A549 (cell line): ENCODE results near the gene EXOC5. TPM values are rescaled to one million over a fixed set of nuclear protein-coding genes. Genes with fewer than 3 reads are reported as not detected.

Source experiments
- ATAC-seq, 2 experiments: fragments of 200-7000 bp in 1 of 2; fragments of >200 bp in 1 of 2; cut with Nextera tagmentation in 1 of 2; cut with Tn5 transposase in 1 of 2; 3 replicates each; pipeline versions ENCODE4 v1.8.0 to v1.9.1; 2018 to 2020; ENCODE audit warnings: mild to moderate bottlenecking in 1 of 2, moderate library complexity in 1 of 2
- CTCF ChIA-PET: fragments of 300-600 bp; sonication (Branson Sonifier 250); formaldehyde crosslinking; extraction: SDS; loops from one replicate; lab custom pipeline; 2021; ENCODE audit warnings: antibody characterized with exemption, inconsistent platforms; lab: Yijun Ruan, JAX
- POLR2A ChIA-PET: fragments of 350-600 bp; formaldehyde crosslinking; extraction: SDS; loops from one replicate; lab custom pipeline; 2021; ENCODE audit warnings: antibody characterized with exemption, inconsistent platforms; lab: Yijun Ruan, JAX
- DNase-seq, 2 experiments: peaks; one replicate each; pipeline versions ENCODE4 v3.0.0 to v3.0.0-alpha.2; 2011 to 2016; ENCODE audit warnings: low read depth in 1 of 2, low spot score in 1 of 2
- FAIRE-seq: peaks from 2 replicates; lab custom pipeline; 2011; peaks lifted over from hg19 to GRCh38; lab: Jason Lieb, UNC
- H3K27ac ChIP-seq, 2 experiments: fragments of >200 bp; sonication (Bioruptor Twin); formaldehyde crosslinking; 3 replicates each; pipeline ENCODE4 v1.5.1; 2016 to 2017
- H3K4me1 ChIP-seq: fragments of >200 bp; sonication (Bioruptor Twin); formaldehyde crosslinking; 3 replicates; pipeline ENCODE4 v1.6.1; 2016
- H3K4me2 ChIP-seq: fragments of >200 bp; sonication (Bioruptor Twin); formaldehyde crosslinking; 3 replicates; pipeline ENCODE4 v1.6.1; 2016
- H3K4me3 ChIP-seq: fragments of >200 bp; sonication (Bioruptor Twin); formaldehyde crosslinking; 3 replicates; pipeline ENCODE4 v1.5.1; 2016
- H3K9me3 ChIP-seq: fragments of >200 bp; sonication (Bioruptor Twin); formaldehyde crosslinking; 3 replicates; pipeline ENCODE4 v1.6.1; 2016
- CBX2 ChIP-seq: fragments of 200-600 bp; sonication (generic); IDR thresholded peaks from 2 replicates; pipeline ENCODE4 v1.6.1; 2016; ENCODE audit warnings: low read depth, mild to moderate bottlenecking, borderline replicate concordance
- CBX8 ChIP-seq: fragments of 200-600 bp; sonication (generic); IDR thresholded peaks from 2 replicates; pipeline ENCODE4 v1.6.1; 2016
- EHMT2 ChIP-seq: fragments of 200-600 bp; sonication (generic); IDR thresholded peaks from 2 replicates; pipeline ENCODE4 v1.6.1; 2016; ENCODE audit warnings: antibody characterized with exemption, low read depth, mild to moderate bottlenecking, moderate library complexity
- EP300 ChIP-seq, 2 experiments: fragments of >200 bp; sonication (Bioruptor Twin); formaldehyde crosslinking; IDR thresholded peaks; 2 replicates in 1 of 2; 3 replicates in 1 of 2; pipeline ENCODE4 v1.6.1; 2016 to 2017
- ESRRA ChIP-seq: fragments of 150-350 bp; IDR thresholded peaks from 2 replicates; pipeline ENCODE4 v1.6.1; 2014; ENCODE audit warnings: mild to moderate bottlenecking, low read length, borderline replicate concordance
- FOSL2 ChIP-seq, 2 experiments: fragments of 450-650 bp in 1 of 2; fragments of >200 bp in 1 of 2; sonication (Bioruptor Twin) in 1 of 2; formaldehyde crosslinking; IDR thresholded peaks; 2 replicates each; pipeline versions ENCODE4 v1.5.0 to v1.6.1; 2016 to 2020; ENCODE audit warnings: mild to moderate bottlenecking in 1 of 2, moderate library complexity in 1 of 2
- GATA3 ChIP-seq: IDR thresholded peaks from 2 replicates; pipeline ENCODE4 v1.6.1; 2012; ENCODE audit warnings: borderline replicate concordance
- HDAC2 ChIP-seq: fragments of 200-600 bp; sonication (generic); IDR thresholded peaks from 2 replicates; pipeline ENCODE4 v1.6.1; 2016
- HEYL ChIP-seq: fragments of 250-450 bp; sonication (Bioruptor Pico); IDR thresholded peaks from 2 replicates; pipeline ENCODE4 v1.8.0; 2021; ENCODE audit warnings: mild to moderate bottlenecking, moderate library complexity
- JUN ChIP-seq, 2 experiments: fragments of >200 bp; sonication (Bioruptor Twin); formaldehyde crosslinking; IDR thresholded peaks; 2 replicates in 1 of 2; 3 replicates in 1 of 2; pipeline ENCODE4 v1.6.1; 2016 to 2017
- KDM1A ChIP-seq: fragments of 200-600 bp; sonication (generic); IDR thresholded peaks from 2 replicates; pipeline ENCODE4 v1.6.1; 2016; ENCODE audit warnings: low read depth, mild to moderate bottlenecking
- KDM5A ChIP-seq: fragments of 200-600 bp; sonication (generic); IDR thresholded peaks from 2 replicates; pipeline ENCODE4 v1.6.1; 2016; ENCODE audit warnings: antibody characterized with exemption, mild to moderate bottlenecking
- MAFK ChIP-seq: fragments of 450-650 bp; IDR thresholded peaks from 2 replicates; pipeline ENCODE4 v1.6.1; 2014; ENCODE audit not compliant: partially characterized antibody
- NFE2L2 ChIP-seq: fragments of 150-350 bp; conservative IDR thresholded peaks from 2 replicates; pipeline ENCODE4 v1.6.1; 2014; ENCODE audit warnings: low read length
- NPAS2 ChIP-seq: fragments of 250-450 bp; sonication (Bioruptor Pico); IDR thresholded peaks from 2 replicates; pipeline ENCODE4 v1.8.0; 2022; ENCODE audit warnings: mild to moderate bottlenecking, moderate library complexity, borderline replicate concordance
- PHF8 ChIP-seq: fragments of 200-600 bp; sonication (generic); IDR thresholded peaks from 2 replicates; pipeline ENCODE4 v1.6.1; 2016; ENCODE audit warnings: low read depth, mild to moderate bottlenecking, antibody characterized with exemption, moderate library complexity, borderline replicate concordance
- POLR2A ChIP-seq: IDR thresholded peaks from 2 replicates; pipeline ENCODE4 v1.6.1; 2012; ENCODE audit warnings: mild to moderate bottlenecking, low read length
- RARB ChIP-seq: fragments of 250-450 bp; sonication (Bioruptor Pico); IDR thresholded peaks from 2 replicates; pipeline ENCODE4 v1.8.0; 2021; ENCODE audit warnings: mild to moderate bottlenecking, moderate library complexity
- SREBF2 ChIP-seq: fragments of 450-650 bp; IDR thresholded peaks from 2 replicates; pipeline ENCODE4 v1.6.1; 2014; ENCODE audit warnings: mild to moderate bottlenecking, moderate library complexity
- TFCP2L1 ChIP-seq: fragments of 250-450 bp; sonication (Bioruptor Pico); IDR thresholded peaks from 2 replicates; pipeline ENCODE4 v1.5.0; 2021; ENCODE audit warnings: mild to moderate bottlenecking
- TP53 ChIP-seq: fragments of 250-450 bp; sonication (Bioruptor Pico); IDR thresholded peaks from 2 replicates; pipeline ENCODE4 v1.5.0; 2021; ENCODE audit warnings: mild to moderate bottlenecking, moderate library complexity
- ZSCAN20 ChIP-seq: fragments of 250-450 bp; sonication (Bioruptor Pico); IDR thresholded peaks from 2 replicates; pipeline ENCODE4 v1.8.0; 2022; ENCODE audit warnings: mild to moderate bottlenecking, moderate library complexity
- WGBS: methylation state at CpG from one replicate; pipeline ENCODE4 v1.1.6; 2017; ENCODE audit errors: missing lambda C conversion rate; 5-methylcytosine and 5-hydroxymethylcytosine counted together
- polyA plus RNA-seq, 4 experiments: library from polyadenylated mRNA; depleted of rRNA in 3 of 4; stranded (reverse); fragments of >200 nt; fragmentation: RNase III in 1 of 4; extraction: RNeasy Plus Mini Kit Qiagen cat#74134 plus additional on column Dnase treatment in 1 of 4; gene quantifications; 2 replicates in 3 of 4; 3 replicates in 1 of 4; pipeline ENCODE4 v1.2.3, GENCODE V29; 2011 to 2017
- TF ChIP-seq, protein P1 (sequence below): IDR thresholded peaks from 2 replicates; pipeline ENCODE4 v1.6.1; 2012; ENCODE audit warnings: low read depth, borderline replicate concordance
- TF ChIP-seq, protein P2 (sequence below): IDR thresholded peaks from 2 replicates; pipeline ENCODE4 v1.6.1; 2012
- TF ChIP-seq, protein P3 (sequence below): fragments of >200 bp; sonication (Bioruptor Twin); formaldehyde crosslinking; IDR thresholded peaks from 2 replicates; pipeline ENCODE4 v1.6.1; 2016
- TF ChIP-seq, protein P4 (sequence below): fragments of >200 bp; sonication (Bioruptor Twin); formaldehyde crosslinking; IDR thresholded peaks from 3 replicates; pipeline ENCODE4 v1.6.1; 2016

EXOC5 gene
- polyA plus RNA-seq, 2 of the 4 experiments (the other 2 are of a cell fraction), result 30.4 to 64.6 TPM

DNA sequence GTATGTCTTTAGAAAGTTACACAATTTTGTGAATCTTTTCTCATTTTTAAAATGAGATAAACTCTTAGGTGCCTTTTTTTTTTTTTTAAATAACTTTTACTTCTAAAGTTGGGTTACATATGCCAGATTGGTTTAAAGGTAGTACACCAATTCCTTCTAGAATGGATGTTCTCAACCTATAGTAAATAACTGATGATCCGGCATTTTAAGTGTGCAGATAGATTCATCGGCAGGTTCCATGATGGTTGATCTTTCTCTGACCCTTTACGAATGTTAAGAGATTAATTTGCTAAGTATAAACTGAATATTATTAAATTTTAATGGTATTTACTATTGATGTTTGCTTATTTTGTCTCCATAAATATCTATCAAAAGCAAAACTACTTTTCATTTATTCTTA lies 8.4 kb upstream of the EXOC5 start:
- WGBS, result 96% methylated on average over 3 of the region's 3 CpGs

DNA sequence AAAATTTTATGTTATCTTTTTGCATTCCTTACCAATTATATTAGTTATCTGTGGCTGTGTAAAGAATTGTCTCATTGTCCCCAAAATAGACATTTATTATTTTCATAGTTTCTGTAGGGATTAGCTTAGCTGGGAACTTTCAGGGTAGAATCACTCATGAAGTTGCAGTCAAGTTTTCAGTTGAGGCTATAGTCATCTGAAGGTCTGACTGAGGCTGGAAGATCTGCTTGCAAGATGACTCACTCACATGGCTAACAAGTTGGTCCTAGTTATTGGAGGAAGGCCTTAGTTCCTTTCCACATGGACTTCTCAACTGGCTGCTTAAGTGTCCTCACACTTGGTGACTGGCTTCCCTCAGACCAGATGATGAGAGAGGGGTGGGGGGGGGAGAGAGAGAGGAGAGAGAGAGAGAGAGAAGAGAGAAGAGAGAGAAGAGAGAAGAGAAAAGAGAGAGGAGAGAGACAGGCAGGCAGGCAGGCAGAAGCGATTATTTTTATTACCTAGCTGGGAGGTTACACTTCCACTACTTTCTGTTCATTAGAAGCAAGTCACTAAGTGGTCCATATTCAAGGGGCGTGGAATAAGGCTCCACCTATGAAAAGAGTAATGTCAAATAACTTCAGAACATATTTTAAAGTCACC lies 6.4 kb upstream of the EXOC5 start:
- CTCF ChIA-PET, result no interaction called here

More for the DNA sequence above, 8.4 kb upstream of the EXOC5 start:
- CTCF ChIA-PET, result interaction anchor here (0.6 kb wide), 1 partner anchor 10 kb away, joined by 3 read pairs; no protein-coding TSS in a partner anchor
- DNase-seq (no peak), ATAC-seq (no peak), FAIRE-seq (no peak)
- no peak for TF ChIP-seq NFE2L2
- no peak for TF ChIP-seq KDM5A
- TF ChIP-seq SREBF2, result no peak
- TF ChIP-seq, protein P1, sequence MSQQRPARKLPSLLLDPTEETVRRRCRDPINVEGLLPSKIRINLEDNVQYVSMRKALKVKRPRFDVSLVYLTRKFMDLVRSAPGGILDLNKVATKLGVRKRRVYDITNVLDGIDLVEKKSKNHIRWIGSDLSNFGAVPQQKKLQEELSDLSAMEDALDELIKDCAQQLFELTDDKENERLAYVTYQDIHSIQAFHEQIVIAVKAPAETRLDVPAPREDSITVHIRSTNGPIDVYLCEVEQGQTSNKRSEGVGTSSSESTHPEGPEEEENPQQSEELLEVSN, result no peak
- TF ChIP-seq, protein P2, sequence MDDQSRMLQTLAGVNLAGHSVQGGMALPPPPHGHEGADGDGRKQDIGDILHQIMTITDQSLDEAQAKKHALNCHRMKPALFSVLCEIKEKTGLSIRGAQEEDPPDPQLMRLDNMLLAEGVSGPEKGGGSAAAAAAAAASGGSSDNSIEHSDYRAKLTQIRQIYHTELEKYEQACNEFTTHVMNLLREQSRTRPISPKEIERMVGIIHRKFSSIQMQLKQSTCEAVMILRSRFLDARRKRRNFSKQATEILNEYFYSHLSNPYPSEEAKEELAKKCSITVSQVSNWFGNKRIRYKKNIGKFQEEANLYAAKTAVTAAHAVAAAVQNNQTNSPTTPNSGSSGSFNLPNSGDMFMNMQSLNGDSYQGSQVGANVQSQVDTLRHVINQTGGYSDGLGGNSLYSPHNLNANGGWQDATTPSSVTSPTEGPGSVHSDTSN, result no peak
- no peak for TF ChIP-seq GATA3
- TF ChIP-seq ESRRA, result no peak
- no peak for TF ChIP-seq POLR2A
- TF ChIP-seq PHF8, result no peak
- TF ChIP-seq FOSL2 (IDR thresholded peaks at IDR 0.05), result no peak
- TF ChIP-seq FOSL2 (CRISPR knock-in tag; IDR thresholded peaks at IDR 0.05), result no peak
- TF ChIP-seq CBX2, result no peak
- no peak for TF ChIP-seq EP300 (IDR thresholded peaks at IDR 0.05)
- no peak for TF ChIP-seq NPAS2 (CRISPR knock-in tag)
- TF ChIP-seq HDAC2, result no peak
- TF ChIP-seq, protein P3, sequence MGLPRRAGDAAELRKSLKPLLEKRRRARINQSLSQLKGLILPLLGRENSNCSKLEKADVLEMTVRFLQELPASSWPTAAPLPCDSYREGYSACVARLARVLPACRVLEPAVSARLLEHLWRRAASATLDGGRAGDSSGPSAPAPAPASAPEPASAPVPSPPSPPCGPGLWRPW, result no peak
- no peak for TF ChIP-seq RARB (CRISPR knock-in tag)
- no peak for TF ChIP-seq CBX8
- no peak overlapping the region for H3K4me3 ChIP-seq
- H3K9me3 ChIP-seq, result no peaks in the 10 kb centered on the region
- H3K4me1 ChIP-seq, result no peaks in the 10 kb centered on the region
- no peak overlapping the region for H3K4me2 ChIP-seq
- H3K27ac ChIP-seq, result no peak overlapping the region
- POLR2A ChIA-PET, result no interaction called here

DNA sequence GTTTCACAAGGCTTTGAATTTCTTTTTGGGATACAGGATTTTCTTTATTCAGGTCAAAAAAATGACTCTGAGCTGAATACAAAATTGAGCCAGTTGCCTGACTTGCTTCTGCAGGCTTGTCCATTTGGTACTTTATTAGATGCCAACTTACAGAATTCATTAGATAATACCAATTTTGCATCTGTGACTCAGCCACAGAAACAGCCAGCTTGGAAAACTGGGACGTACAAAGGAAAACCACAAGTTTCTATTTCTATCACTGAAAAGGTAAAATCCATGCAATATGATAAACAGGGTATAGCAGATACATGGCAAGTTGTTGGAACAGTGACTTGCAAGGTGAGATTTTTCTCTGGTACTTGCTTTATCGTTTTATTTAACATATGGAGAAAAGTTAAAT lies 5.8 kb upstream of the EXOC5 start:
- ChIA-PET CTCF (no interaction called here), POLR2A (no interaction called here)
- H3K4me1 ChIP-seq, result peaks cover 16% of the 10 kb centered on the region; the same call in 1 of the 3 replicates

More for the DNA sequence above, 6.4 kb upstream of the EXOC5 start:
- 84% methylated on average over 2 of the region's 2 CpGs for WGBS
- no peak for FAIRE-seq
- H3K27ac ChIP-seq, result no peak overlapping the region
- H3K4me1 ChIP-seq, result peaks cover 14% of the 10 kb centered on the region; the same call in 1 of the 3 replicates
- TF ChIP-seq TP53 (CRISPR knock-in tag), result no peak
- TF ChIP-seq, protein P4, sequence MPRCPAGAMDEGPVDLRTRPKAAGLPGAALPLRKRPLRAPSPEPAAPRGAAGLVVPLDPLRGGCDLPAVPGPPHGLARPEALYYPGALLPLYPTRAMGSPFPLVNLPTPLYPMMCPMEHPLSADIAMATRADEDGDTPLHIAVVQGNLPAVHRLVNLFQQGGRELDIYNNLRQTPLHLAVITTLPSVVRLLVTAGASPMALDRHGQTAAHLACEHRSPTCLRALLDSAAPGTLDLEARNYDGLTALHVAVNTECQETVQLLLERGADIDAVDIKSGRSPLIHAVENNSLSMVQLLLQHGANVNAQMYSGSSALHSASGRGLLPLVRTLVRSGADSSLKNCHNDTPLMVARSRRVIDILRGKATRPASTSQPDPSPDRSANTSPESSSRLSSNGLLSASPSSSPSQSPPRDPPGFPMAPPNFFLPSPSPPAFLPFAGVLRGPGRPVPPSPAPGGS, result no peak
- no peak for TF ChIP-seq MAFK
- no peak for TF ChIP-seq KDM1A
- TF ChIP-seq HEYL (CRISPR knock-in tag), result no peak
- no peak for TF ChIP-seq EHMT2
- no peak for TF ChIP-seq EP300 (IDR thresholded peaks at IDR 0.05)
- TF ChIP-seq ZSCAN20 (CRISPR knock-in tag), result no peak
- TF ChIP-seq, all 56 proteins: peak for 0
- no peak overlapping the region for H3K4me2 ChIP-seq
- DNase-seq (no peak), ATAC-seq (no peak)
- POLR2A ChIA-PET, result no interaction called here
- H3K9me3 ChIP-seq, result no peaks in the 10 kb centered on the region
- no peak overlapping the region for H3K4me3 ChIP-seq

More for the DNA sequence above, 5.8 kb upstream of the EXOC5 start:
- ATAC-seq (no peak), FAIRE-seq (no peak), DNase-seq (no peak)
- H3K4me3 ChIP-seq, result no peak overlapping the region
- no peak overlapping the region for H3K4me2 ChIP-seq
- no peak overlapping the region for H3K27ac ChIP-seq
- WGBS, result 97% methylated on average over 2 of the region's 2 CpGs
- no peaks in the 10 kb centered on the region for H3K9me3 ChIP-seq
- TF ChIP-seq JUN (IDR thresholded peaks at IDR 0.05) (no peak), CBX2 (no peak), TFCP2L1 (no peak), CBX8 (no peak), PHF8 (no peak)
